Measurements from ENCODE around the gene LRRC61. TPM values are rescaled to one million over a fixed set of nuclear protein-coding genes. Genes with fewer than 3 reads are reported as not detected.
A peak's percentile ranks its signal among the peaks of the same experiment; 100 is the strongest.

The LRRC61 gene
- total and polyA plus RNA-seq, 2 of the 13 experiments (the other 11 are each of a cell fraction or from before 2014, with no cell fraction given), result 33.0 to 34.8 TPM

DNA sequence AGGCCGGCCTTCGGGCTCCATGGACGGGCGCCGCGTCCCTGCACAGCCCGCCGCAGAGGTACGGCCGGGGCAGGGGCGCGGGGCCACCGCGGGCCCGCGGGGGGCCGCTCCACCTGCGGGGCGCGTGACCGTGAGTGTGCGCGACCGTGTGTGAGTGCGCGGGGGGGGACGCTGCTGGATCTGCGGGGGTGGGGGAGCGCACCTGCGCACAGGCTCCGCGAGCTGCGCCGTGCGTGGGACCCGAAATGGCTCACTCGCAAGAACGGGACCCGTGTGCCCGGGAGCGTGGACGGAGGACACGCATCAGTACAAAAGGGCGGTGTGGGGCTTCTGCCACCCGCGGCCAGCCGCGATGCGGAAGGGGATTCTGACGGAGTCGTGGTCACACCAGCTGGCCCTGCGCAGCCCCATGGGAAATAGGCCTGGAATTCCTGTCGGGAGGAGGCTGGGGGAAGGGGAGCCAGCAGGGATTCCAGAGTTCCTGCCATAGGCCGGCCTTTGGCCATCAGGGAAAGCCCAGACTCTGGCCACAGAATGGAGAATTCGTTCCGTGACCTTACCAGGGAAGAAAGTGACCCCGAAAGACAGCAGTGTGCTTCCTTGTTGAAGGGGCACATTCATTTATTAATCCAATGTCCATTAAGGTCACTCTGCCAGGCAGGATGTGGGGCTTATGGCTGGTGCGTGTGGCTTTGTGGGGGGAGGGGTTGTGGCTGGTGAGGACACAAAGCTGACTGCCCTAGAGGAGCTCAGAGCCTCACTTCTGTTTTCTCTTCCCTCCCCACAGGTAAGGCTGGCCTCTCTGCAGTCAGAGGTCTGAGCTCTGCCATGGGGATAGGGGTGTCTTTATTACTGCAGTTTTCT lies 46.0 kb downstream of the LRRC61 start (continued):
- TF ChIP-seq JUNB (CRISPR knock-in tag; IDR thresholded peaks at IDR 0.05; ENCODE audit: borderline replicate concordance) (no peak), KDM5B (CRISPR knock-in tag; IDR thresholded peaks at IDR 0.05; ENCODE audit: borderline replicate concordance) (peak; percentile 42; the same call in 1 of the 2 replicates), ZNF251 (CRISPR knock-in tag; IDR thresholded peaks at IDR 0.05) (no peak), FLYWCH1 (CRISPR knock-in tag; IDR thresholded peaks at IDR 0.05) (no peak), ETV5 (CRISPR knock-in tag; IDR thresholded peaks at IDR 0.05; ENCODE audit: borderline replicate concordance) (peak; percentile 24; the same call in 1 of the 2 replicates), ZEB1 (IDR thresholded peaks at IDR 0.05; ENCODE audit: insufficient replicate concordance, low read depth) (no peak), ZNF589 (CRISPR knock-in tag; conservative IDR thresholded peaks at IDR 0.05) (no peak), SNAPC2 (CRISPR knock-in tag; IDR thresholded peaks at IDR 0.05) (no peak), ZKSCAN8 (CRISPR knock-in tag; IDR thresholded peaks at IDR 0.05; ENCODE audit: borderline replicate concordance) (no peak), ZNF451 (CRISPR knock-in tag; IDR thresholded peaks at IDR 0.05) (no peak), ZNF350 (CRISPR knock-in tag; IDR thresholded peaks at IDR 0.05; ENCODE audit: borderline replicate concordance, low read depth) (peak; percentile 23; the same call in 1 of the 2 replicates), FOXO1 (CRISPR knock-in tag; IDR thresholded peaks at IDR 0.05) (no peak), ARNTL (CRISPR knock-in tag; IDR thresholded peaks at IDR 0.05) (no peak), CHD4 (IDR thresholded peaks at IDR 0.05; ENCODE audit: borderline replicate concordance, low read length) (no peak), NPAS2 (CRISPR knock-in tag; IDR thresholded peaks at IDR 0.05; ENCODE audit: borderline replicate concordance) (no peak)
- TF ChIP-seq, protein P1, sequence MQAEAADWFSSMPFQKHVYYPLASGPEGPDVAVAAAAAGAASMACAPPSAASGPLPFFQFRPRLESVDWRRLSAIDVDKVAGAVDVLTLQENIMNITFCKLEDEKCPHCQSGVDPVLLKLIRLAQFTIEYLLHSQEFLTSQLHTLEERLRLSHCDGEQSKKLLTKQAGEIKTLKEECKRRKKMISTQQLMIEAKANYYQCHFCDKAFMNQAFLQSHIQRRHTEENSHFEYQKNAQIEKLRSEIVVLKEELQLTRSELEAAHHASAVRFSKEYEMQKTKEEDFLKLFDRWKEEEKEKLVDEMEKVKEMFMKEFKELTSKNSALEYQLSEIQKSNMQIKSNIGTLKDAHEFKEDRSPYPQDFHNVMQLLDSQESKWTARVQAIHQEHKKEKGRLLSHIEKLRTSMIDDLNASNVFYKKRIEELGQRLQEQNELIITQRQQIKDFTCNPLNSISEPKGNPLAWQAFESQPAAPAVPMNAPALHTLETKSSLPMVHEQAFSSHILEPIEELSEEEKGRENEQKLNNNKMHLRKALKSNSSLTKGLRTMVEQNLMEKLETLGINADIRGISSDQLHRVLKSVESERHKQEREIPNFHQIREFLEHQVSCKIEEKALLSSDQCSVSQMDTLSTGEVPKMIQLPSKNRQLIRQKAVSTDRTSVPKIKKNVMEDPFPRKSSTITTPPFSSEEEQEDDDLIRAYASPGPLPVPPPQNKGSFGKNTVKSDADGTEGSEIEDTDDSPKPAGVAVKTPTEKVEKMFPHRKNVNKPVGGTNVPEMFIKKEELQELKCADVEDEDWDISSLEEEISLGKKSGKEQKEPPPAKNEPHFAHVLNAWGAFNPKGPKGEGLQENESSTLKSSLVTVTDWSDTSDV (CRISPR knock-in tag; IDR thresholded peaks at IDR 0.05), result no peak
- TF ChIP-seq, protein P2, sequence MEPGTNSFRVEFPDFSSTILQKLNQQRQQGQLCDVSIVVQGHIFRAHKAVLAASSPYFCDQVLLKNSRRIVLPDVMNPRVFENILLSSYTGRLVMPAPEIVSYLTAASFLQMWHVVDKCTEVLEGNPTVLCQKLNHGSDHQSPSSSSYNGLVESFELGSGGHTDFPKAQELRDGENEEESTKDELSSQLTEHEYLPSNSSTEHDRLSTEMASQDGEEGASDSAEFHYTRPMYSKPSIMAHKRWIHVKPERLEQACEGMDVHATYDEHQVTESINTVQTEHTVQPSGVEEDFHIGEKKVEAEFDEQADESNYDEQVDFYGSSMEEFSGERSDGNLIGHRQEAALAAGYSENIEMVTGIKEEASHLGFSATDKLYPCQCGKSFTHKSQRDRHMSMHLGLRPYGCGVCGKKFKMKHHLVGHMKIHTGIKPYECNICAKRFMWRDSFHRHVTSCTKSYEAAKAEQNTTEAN (CRISPR knock-in tag; conservative IDR thresholded peaks at IDR 0.05), result no peak
- TF ChIP-seq, protein P3, sequence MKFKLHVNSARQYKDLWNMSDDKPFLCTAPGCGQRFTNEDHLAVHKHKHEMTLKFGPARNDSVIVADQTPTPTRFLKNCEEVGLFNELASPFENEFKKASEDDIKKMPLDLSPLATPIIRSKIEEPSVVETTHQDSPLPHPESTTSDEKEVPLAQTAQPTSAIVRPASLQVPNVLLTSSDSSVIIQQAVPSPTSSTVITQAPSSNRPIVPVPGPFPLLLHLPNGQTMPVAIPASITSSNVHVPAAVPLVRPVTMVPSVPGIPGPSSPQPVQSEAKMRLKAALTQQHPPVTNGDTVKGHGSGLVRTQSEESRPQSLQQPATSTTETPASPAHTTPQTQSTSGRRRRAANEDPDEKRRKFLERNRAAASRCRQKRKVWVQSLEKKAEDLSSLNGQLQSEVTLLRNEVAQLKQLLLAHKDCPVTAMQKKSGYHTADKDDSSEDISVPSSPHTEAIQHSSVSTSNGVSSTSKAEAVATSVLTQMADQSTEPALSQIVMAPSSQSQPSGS (CRISPR knock-in tag; IDR thresholded peaks at IDR 0.05), result no peak
- TF ChIP-seq, protein P4, sequence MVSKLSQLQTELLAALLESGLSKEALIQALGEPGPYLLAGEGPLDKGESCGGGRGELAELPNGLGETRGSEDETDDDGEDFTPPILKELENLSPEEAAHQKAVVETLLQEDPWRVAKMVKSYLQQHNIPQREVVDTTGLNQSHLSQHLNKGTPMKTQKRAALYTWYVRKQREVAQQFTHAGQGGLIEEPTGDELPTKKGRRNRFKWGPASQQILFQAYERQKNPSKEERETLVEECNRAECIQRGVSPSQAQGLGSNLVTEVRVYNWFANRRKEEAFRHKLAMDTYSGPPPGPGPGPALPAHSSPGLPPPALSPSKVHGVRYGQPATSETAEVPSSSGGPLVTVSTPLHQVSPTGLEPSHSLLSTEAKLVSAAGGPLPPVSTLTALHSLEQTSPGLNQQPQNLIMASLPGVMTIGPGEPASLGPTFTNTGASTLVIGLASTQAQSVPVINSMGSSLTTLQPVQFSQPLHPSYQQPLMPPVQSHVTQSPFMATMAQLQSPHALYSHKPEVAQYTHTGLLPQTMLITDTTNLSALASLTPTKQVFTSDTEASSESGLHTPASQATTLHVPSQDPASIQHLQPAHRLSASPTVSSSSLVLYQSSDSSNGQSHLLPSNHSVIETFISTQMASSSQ (IDR thresholded peaks at IDR 0.05; ENCODE audit: low read depth), result no peak
- TF ChIP-seq, protein P4 (CRISPR knock-in tag; IDR thresholded peaks at IDR 0.05; ENCODE audit: borderline replicate concordance), result no peak

All from HepG2 (cell line).